Esophagus squamous epithelium (tissue), 5 donors: ENCODE measurements around the gene CGNL1. TPM values are rescaled to one million over a fixed set of nuclear protein-coding genes. Genes with fewer than 3 reads are reported as not detected.

Experiments used
- DNase-seq: peaks from one replicate; lab custom pipeline; 2025; lab: John Stamatoyannopoulos, UW
- H3K27ac ChIP-seq, 4 donors: fragments of 200-600 bp; sonication (generic); one replicate each; pipeline ENCODE4 v1.5.1; 2016 to 2019; ENCODE audit warnings: mild to moderate bottlenecking in 1 of 4
- H3K27me3 ChIP-seq, 4 donors: fragments of 200-600 bp; sonication (generic); 1 replicate in 3 of 4; 2 replicates in 1 of 4; pipeline versions ENCODE4 v1.5.1 to v1.6.0; 2017 to 2021; ENCODE audit warnings: antibody characterized with exemption in 1 of 4
- H3K36me3 ChIP-seq, 3 donors: fragments of 200-600 bp; sonication (generic); one replicate each; pipeline ENCODE4 v1.5.1; 2016 to 2019
- H3K4me1 ChIP-seq, 3 donors: fragments of 200-600 bp; sonication (generic); one replicate each; pipeline ENCODE4 v1.5.1; 2017 to 2019
- H3K4me3 ChIP-seq, 4 donors: fragments of 200-600 bp; sonication (generic); 1 replicate in 3 of 4; 2 replicates in 1 of 4; pipeline ENCODE4 v1.5.1; 2016 to 2019; ENCODE audit warnings: mild to moderate bottlenecking in 2 of 4, moderate library complexity in 1 of 4
- H3K9me3 ChIP-seq, 3 donors: fragments of 200-600 bp; sonication (generic); one replicate each; pipeline ENCODE4 v1.5.1; 2016 to 2019
- CTCF ChIP-seq, 6 experiments: fragments of 450-650 bp in 4 of 6; fragments of 200-600 bp in 2 of 6; sonication (generic) in 2 of 6; IDR thresholded peaks; one replicate each; pipeline ENCODE4 v1.5.1; 2016 to 2019; ENCODE audit warnings: antibody characterized with exemption in 6 of 6, mild to moderate bottlenecking in 4 of 6, moderate library complexity in 4 of 6
- POLR2A ChIP-seq, 4 donors: fragments of 450-650 bp; IDR thresholded peaks; one replicate each; pipeline ENCODE4 v1.6.1; 2017; ENCODE audit warnings: antibody characterized with exemption in 4 of 4, mild to moderate bottlenecking in 4 of 4, moderate library complexity in 3 of 4
- WGBS, 2 donors: methylation state at CpG; one replicate each; pipeline ENCODE4 v1.1.5; 2018; 5-methylcytosine and 5-hydroxymethylcytosine counted together
- intact Hi-C: fragments of 100-400 bp; cut with DNase I; formaldehyde crosslinking; loops from one replicate; pipeline ENCODE4 v1.15.0; 2022
- total RNA-seq, 4 donors: library from RNA; depleted of rRNA; stranded (reverse); fragments of >200 nt; gene quantifications; one replicate each; pipeline ENCODE4 v1.1.0, GENCODE V29; 2016
- donor health status: DM: yes; HTN: yes; CAD: no.

CGNL1 gene
- total RNA-seq, 4 donors from 2014 or later: 3.8 to 14.7 (median 8.8) TPM

- Histone ChIP-seq H3K9me3 (no peaks in the 10 kb centered on the region), H3K4me1 (no peaks in the 10 kb centered on the region), H3K36me3 (no peaks in the 10 kb centered on the region), H3K27me3 (no peaks in the 10 kb centered on the region), H3K27ac (no peak overlapping the region), H3K4me3 (no peak overlapping the region)
- intact Hi-C loops: no loop called here
- WGBS, 2 donors: 89 to 93% methylated on average over 16 of the region's 17 CpGs
- TF ChIP-seq POLR2A (IDR thresholded peaks at IDR 0.05) (no peak), CTCF (IDR thresholded peaks at IDR 0.05) (no peak)
- no peak for DNase-seq
Measured at GRCh38 chr15:57352535-57353316, 23.6 kb upstream of the CGNL1 start.

GRCh38 chr15:57353317-57353804 lies 22.9 kb upstream of the CGNL1 start:
- WGBS, 2 donors: 70 to 73% methylated on average over 8 to 10 of the region's 10 CpGs
- no peaks in the 10 kb centered on the region for H3K9me3 ChIP-seq
- no peak overlapping the region for H3K27ac ChIP-seq
- no peak for DNase-seq
- no peaks in the 10 kb centered on the region for H3K36me3 ChIP-seq
- no peak for TF ChIP-seq CTCF (IDR thresholded peaks at IDR 0.05)
- no peak for TF ChIP-seq POLR2A (IDR thresholded peaks at IDR 0.05)
- no peaks in the 10 kb centered on the region for H3K4me1 ChIP-seq
- no peak overlapping the region for H3K4me3 ChIP-seq
- intact Hi-C loops: no loop called here
- H3K27me3 ChIP-seq: no peaks in the 10 kb centered on the region

GRCh38 chr15:57354436-57355123 lies 21.7 kb upstream of the CGNL1 start:
- intact Hi-C loops: no loop called here
- H3K4me3 ChIP-seq: no peak overlapping the region
- no peaks in the 10 kb centered on the region for H3K27me3 ChIP-seq
- no peaks in the 10 kb centered on the region for H3K9me3 ChIP-seq
- 70 to 79% methylated on average over 4 to 6 of the region's 7 CpGs for WGBS, 2 donors
- no peaks in the 10 kb centered on the region for H3K4me1 ChIP-seq
- H3K27ac ChIP-seq: no peak overlapping the region
- H3K36me3 ChIP-seq: no peaks in the 10 kb centered on the region
- no peak for TF ChIP-seq CTCF (IDR thresholded peaks at IDR 0.05)
- TF ChIP-seq POLR2A (IDR thresholded peaks at IDR 0.05): no peak
- no peak for DNase-seq

GRCh38 chr15:57355259-57355658 lies 21.0 kb upstream of the CGNL1 start:
- TF ChIP-seq POLR2A (IDR thresholded peaks at IDR 0.05) (no peak), CTCF (IDR thresholded peaks at IDR 0.05) (no peak)
- intact Hi-C loops: no loop called here

GRCh38 chr15:57356178-57356577 lies 20.1 kb upstream of the CGNL1 start:
- Histone ChIP-seq H3K27ac (no peak overlapping the region), H3K4me3 (no peak overlapping the region), H3K4me1 (no peaks in the 10 kb centered on the region), H3K36me3 (no peaks in the 10 kb centered on the region), H3K27me3 (no peaks in the 10 kb centered on the region), H3K9me3 (no peaks in the 10 kb centered on the region)
- TF ChIP-seq POLR2A (IDR thresholded peaks at IDR 0.05) (no peak), CTCF (IDR thresholded peaks at IDR 0.05) (no peak)
- DNase-seq: no peak
- intact Hi-C loops: no loop called here

More at GRCh38 chr15:57355259-57355658, 21.0 kb upstream of the CGNL1 start:
- Histone ChIP-seq H3K36me3 (no peaks in the 10 kb centered on the region), H3K4me1 (no peaks in the 10 kb centered on the region), H3K27me3 (no peaks in the 10 kb centered on the region), H3K4me3 (no peak overlapping the region), H3K9me3 (no peaks in the 10 kb centered on the region), H3K27ac (no peak overlapping the region)
- WGBS, 2 donors: 89 to 91% methylated on average over 6 to 8 of the region's 8 CpGs
- DNase-seq: no peak
